ENCODE results near the gene TNS3. TPM values are rescaled to one million over a fixed set of nuclear protein-coding genes. Genes with fewer than 3 reads are reported as not detected.
"Not testable (repeated sequence)": the region's sequence is repeated elsewhere in the genome, so short reads cannot be mapped to it uniquely, and the experiment has no call there.

The TNS3 gene
- total RNA-seq, 4 donors from 2014 or later: 34.6 to 52.5 (median 48.6) TPM

DNA sequence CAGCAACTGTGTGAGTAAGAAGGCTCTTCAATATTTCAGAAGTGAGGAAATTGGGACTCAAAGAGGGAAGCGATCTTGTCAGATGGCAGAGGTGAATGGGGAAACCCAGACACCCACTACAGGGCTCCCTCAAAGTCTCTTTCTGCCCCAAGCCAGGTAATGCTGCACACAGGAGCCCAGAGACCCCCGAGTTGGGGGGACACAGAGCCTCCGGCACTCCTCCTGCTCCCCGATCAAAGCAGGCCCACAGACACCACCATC is 139.4 kb downstream of the TNS3 start:
- peaks cover 26 to 47% (median 32%) of the 10 kb centered on the region in 4 donors for H3K4me1 ChIP-seq
- TF ChIP-seq, protein P1, sequence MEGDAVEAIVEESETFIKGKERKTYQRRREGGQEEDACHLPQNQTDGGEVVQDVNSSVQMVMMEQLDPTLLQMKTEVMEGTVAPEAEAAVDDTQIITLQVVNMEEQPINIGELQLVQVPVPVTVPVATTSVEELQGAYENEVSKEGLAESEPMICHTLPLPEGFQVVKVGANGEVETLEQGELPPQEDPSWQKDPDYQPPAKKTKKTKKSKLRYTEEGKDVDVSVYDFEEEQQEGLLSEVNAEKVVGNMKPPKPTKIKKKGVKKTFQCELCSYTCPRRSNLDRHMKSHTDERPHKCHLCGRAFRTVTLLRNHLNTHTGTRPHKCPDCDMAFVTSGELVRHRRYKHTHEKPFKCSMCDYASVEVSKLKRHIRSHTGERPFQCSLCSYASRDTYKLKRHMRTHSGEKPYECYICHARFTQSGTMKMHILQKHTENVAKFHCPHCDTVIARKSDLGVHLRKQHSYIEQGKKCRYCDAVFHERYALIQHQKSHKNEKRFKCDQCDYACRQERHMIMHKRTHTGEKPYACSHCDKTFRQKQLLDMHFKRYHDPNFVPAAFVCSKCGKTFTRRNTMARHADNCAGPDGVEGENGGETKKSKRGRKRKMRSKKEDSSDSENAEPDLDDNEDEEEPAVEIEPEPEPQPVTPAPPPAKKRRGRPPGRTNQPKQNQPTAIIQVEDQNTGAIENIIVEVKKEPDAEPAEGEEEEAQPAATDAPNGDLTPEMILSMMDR (IDR thresholded peaks at IDR 0.05): no peak
- TF ChIP-seq POLR2AphosphoS5 (IDR thresholded peaks at IDR 0.05) (no peak), POLR2A (IDR thresholded peaks at IDR 0.05; ENCODE audit: low read depth) (no peak), EP300 (IDR thresholded peaks at IDR 0.05) (no peak)
- H3K27me3 ChIP-seq: no peaks in the 10 kb centered on the region
- 91% methylated on average over 4 of the region's 4 CpGs for WGBS
- no peaks in the 10 kb centered on the region for H3K9me3 ChIP-seq
- H3K36me3 ChIP-seq: peaks cover 8 to 21% (median 16%) of the 10 kb centered on the region in 4 donors
- no peak for DNase-seq (ENCODE audit: extremely low spot score)
- no peak overlapping the region for H3K27ac ChIP-seq (replicated peaks in 1 of 4)
- H3K4me3 ChIP-seq: no peak overlapping the region
- intact Hi-C loops (cut with DNase I): no loop called here

DNA sequence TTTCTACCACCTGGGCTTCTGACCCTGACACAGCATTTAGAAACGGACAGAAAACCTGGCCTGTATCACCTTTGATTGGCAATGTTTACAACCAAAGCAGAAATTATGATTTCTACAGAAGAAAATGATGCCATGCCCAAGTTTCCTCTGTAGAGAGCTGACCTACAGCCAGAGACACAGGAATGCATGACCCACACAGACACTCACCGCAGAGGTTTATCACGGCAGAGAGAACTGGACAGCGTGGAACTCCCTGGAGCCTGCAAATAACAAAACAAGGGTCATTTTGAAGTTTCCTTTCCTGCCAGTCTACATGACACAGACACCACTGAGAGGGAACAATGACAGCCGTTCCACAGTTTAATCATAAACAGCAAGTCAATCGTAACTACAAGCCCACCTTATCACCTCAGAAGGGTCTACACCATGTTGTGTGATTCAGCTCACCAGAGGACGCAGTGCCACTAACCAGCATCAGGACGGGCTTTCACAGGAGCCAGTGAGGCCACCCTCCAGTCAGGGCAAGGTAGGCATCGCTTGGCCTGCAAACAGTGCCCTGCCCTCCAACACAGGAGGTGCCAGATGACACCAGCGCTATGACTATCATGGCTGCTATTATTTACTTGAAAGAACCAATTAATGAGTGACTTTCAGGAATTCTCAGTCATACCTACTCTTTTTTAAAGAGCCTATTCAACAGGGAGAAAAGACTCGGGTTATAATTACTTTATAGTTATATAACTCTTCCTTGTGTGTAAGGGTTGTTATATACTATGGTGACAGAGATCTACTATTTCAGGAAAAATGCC is 139.9 kb downstream of the TNS3 start:
- peaks cover 8 to 21% (median 16%) of the 10 kb centered on the region in 4 donors for H3K36me3 ChIP-seq
- no peak overlapping the region for H3K27ac ChIP-seq (replicated peaks in 1 of 4)
- no peak for DNase-seq (ENCODE audit: extremely low spot score)
- no peaks in the 10 kb centered on the region for H3K9me3 ChIP-seq
- H3K4me3 ChIP-seq: no peak overlapping the region
- TF ChIP-seq EP300 (IDR thresholded peaks at IDR 0.05): no peak
- TF ChIP-seq, protein P1 (IDR thresholded peaks at IDR 0.05): no peak
- TF ChIP-seq POLR2A (IDR thresholded peaks at IDR 0.05; ENCODE audit: low read depth): no peak
- no peak for TF ChIP-seq POLR2AphosphoS5 (IDR thresholded peaks at IDR 0.05)
- H3K4me1 ChIP-seq: peaks cover 25 to 43% (median 31%) of the 10 kb centered on the region in 4 donors
- 78% methylated on average over 6 of the region's 11 CpGs for WGBS
- intact Hi-C loops (cut with DNase I): no loop called here
- H3K27me3 ChIP-seq: no peaks in the 10 kb centered on the region

DNA sequence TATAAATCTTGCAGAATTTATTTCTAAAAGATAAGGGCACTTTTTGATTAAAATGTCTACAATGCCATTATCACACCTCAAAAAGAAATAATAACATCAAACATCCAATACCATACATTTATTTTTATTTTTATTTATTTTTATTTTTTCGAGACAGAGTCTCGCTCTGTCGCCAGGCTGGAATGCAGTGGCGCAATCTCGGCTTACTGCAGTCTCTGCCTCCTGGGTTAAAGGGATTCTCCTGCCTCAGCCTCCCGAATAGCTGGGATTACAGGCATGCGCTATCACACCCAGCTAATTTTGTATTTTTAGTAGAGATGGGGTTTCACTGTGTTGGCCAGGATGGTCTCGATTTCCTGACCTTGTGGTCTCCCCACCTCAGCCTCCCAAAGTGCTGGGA is 140.9 kb downstream of the TNS3 start:
- H3K4me3 ChIP-seq; H3K9me3 ChIP-seq; intact Hi-C loops (cut with DNase I); H3K27me3 ChIP-seq; H3K27ac ChIP-seq (replicated peaks in 1 of 4); DNase-seq (ENCODE audit: extremely low spot score): not testable (repeated sequence)
- peaks cover 17 to 33% (median 27%) of the 10 kb centered on the region in 4 donors for H3K4me1 ChIP-seq
- H3K36me3 ChIP-seq: peaks cover 8 to 21% (median 16%) of the 10 kb centered on the region in 4 donors
- 81% methylated on average over 8 of the region's 8 CpGs for WGBS

DNA sequence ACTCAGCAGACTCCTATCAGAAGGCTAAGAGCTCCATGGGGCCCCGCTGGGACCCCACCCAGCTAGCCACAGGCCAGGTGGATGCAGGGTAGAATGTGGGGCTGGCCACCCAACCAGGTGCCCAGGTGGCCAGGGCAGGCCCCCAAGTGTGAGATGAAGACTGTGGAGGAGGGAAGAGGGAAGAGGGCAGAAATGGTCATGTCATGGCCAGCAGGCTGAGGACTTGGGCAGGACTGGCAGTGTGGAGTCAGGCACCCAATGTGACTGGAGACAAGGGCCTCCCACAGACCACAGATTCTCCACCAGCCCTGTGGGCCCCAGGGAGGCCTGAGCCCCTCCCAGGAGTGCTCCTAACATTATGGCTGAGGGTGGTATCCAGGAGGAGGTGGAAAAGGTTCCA is 141.6 kb downstream of the TNS3 start:
- Histone ChIP-seq H3K4me3 (no peak overlapping the region), H3K27ac (replicated peaks in 1 of 4) (no peak overlapping the region), H3K36me3 (peaks cover 8 to 21% (median 16%) of the 10 kb centered on the region in 4 donors), H3K27me3 (no peaks in the 10 kb centered on the region), H3K4me1 (peaks cover 10 to 27% (median 25%) of the 10 kb centered on the region in 4 donors), H3K9me3 (no peaks in the 10 kb centered on the region)
- TF ChIP-seq POLR2AphosphoS5 (IDR thresholded peaks at IDR 0.05) (no peak), EP300 (IDR thresholded peaks at IDR 0.05) (no peak), POLR2A (IDR thresholded peaks at IDR 0.05; ENCODE audit: low read depth) (no peak)
- TF ChIP-seq, protein P1 (IDR thresholded peaks at IDR 0.05): no peak
- no peak for DNase-seq (ENCODE audit: extremely low spot score)
- WGBS: 20% methylated on average over 1 of the region's 1 CpG
- intact Hi-C loops (cut with DNase I): no loop called here

DNA sequence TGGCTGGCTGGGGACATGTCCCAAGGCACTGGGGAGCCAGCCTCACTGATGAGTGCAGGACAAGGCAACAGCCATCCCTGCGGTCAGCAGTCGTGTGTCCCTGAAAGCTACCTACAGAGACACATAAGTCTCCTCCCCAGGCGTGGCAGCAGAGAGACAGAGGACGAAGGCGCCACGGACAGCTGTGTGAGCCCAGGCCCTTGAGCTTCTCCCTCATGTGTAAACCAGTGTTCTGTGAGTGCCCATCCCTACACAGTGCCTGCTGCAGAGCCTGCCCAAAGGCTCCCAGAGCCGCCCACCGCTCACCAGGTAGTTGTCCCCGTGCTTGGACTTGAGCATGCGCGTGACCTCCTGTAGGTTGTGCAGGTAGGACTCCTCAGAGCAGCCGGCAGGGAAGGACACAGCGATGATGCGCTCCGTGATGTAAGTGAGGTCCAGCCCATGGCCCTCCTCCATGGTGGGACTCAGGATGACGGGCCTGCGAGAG is 142.7 kb downstream of the TNS3 start:
- no peak for TF ChIP-seq POLR2AphosphoS5 (IDR thresholded peaks at IDR 0.05)
- TF ChIP-seq EP300 (IDR thresholded peaks at IDR 0.05): no peak
- no peak for TF ChIP-seq POLR2A (IDR thresholded peaks at IDR 0.05; ENCODE audit: low read depth)
- TF ChIP-seq, protein P1 (IDR thresholded peaks at IDR 0.05): no peak
- Histone ChIP-seq H3K9me3 (no peaks in the 10 kb centered on the region), H3K27ac (replicated peaks in 1 of 4) (no peak overlapping the region), H3K36me3 (peaks cover 8 to 31% (median 22%) of the 10 kb centered on the region in 4 donors), H3K4me1 (peaks cover 9 to 18% (median 15%) of the 10 kb centered on the region in 4 donors), H3K27me3 (no peaks in the 10 kb centered on the region), H3K4me3 (no peak overlapping the region)
- no peak for DNase-seq (ENCODE audit: extremely low spot score)
- WGBS: 100% methylated on average over 12 of the region's 17 CpGs
- intact Hi-C loops (cut with DNase I): loop anchor here (5.0 to 10.0 kb wide), 2 partner anchors 174 to 378 kb away; no protein-coding TSS in a partner anchor
